Measurements from ENCODE around the gene KIF1B. TPM values are rescaled to one million over a fixed set of nuclear protein-coding genes. Genes with fewer than 3 reads are reported as not detected.
"Not testable (repeated sequence)": the region's sequence is repeated elsewhere in the genome, so short reads cannot be mapped to it uniquely, and the experiment has no call there.

The KIF1B gene
- total and polyA plus RNA-seq, 2 donors from 2014 or later = 8.0 to 46.4 TPM

GRCh38 chr1:10374442-10374860, 164.1 kb downstream of the KIF1B start:
- H3K27ac ChIP-seq (ENCODE audit: low read depth in 2 of 2, low read length in 2 of 2) = no peak overlapping the region
- no peak for DNase-seq
- intact Hi-C loops (cut with DNase I) = loop anchor here (10.0 kb wide), 1 partner anchor 50 kb away; no protein-coding TSS in a partner anchor
- H3K27me3 ChIP-seq (ENCODE audit: control insufficient read depth, insufficient read depth, low read length) = no peaks in the 10 kb centered on the region
- no peak overlapping the region for H3K4me3 ChIP-seq (ENCODE audit: low read length in 3 of 3)
- FAIRE-seq = no peak
- no peaks in the 10 kb centered on the region for H3K4me1 ChIP-seq (ENCODE audit: control insufficient read depth in 2 of 3, insufficient read depth in 2 of 3, low read depth in 1 of 3, low read length in 3 of 3)
- no peak for TF ChIP-seq CTCF (IDR thresholded peaks at IDR 0.05; ENCODE audit: borderline replicate concordance, extremely low read depth, insufficient read depth)
- H3K9ac ChIP-seq (ENCODE audit: low read length in 3 of 3) = no peak overlapping the region
- no peaks in the 10 kb centered on the region for H3K9me3 ChIP-seq (ENCODE audit: control insufficient read depth in 2 of 3, insufficient read depth in 1 of 3, low read length in 3 of 3)
- peaks cover 6 to 54% (median 32%) of the 10 kb centered on the region in 3 donors for H3K36me3 ChIP-seq (ENCODE audit: control insufficient read depth in 2 of 3, insufficient read depth in 3 of 3, low read length in 3 of 3)

GRCh38 chr1:10377365-10378029, 167.1 kb downstream of the KIF1B start:
- FAIRE-seq; H3K4me3 ChIP-seq (ENCODE audit: low read length in 3 of 3); H3K27ac ChIP-seq (ENCODE audit: low read depth in 2 of 2, low read length in 2 of 2); H3K9me3 ChIP-seq (ENCODE audit: control insufficient read depth in 2 of 3, insufficient read depth in 1 of 3, low read length in 3 of 3); H3K27me3 ChIP-seq (ENCODE audit: control insufficient read depth, insufficient read depth, low read length); H3K9ac ChIP-seq (ENCODE audit: low read length in 3 of 3); H3K4me1 ChIP-seq (ENCODE audit: control insufficient read depth in 2 of 3, insufficient read depth in 2 of 3, low read depth in 1 of 3, low read length in 3 of 3): not testable (repeated sequence)
- DNase-seq = peak; percentile 50 to 83 (median 70)
- peaks cover 2 to 37% (median 26%) of the 10 kb centered on the region in 3 donors for H3K36me3 ChIP-seq (ENCODE audit: control insufficient read depth in 2 of 3, insufficient read depth in 3 of 3, low read length in 3 of 3)
- peak; percentile 70 for TF ChIP-seq CTCF (IDR thresholded peaks at IDR 0.05; ENCODE audit: borderline replicate concordance, extremely low read depth, insufficient read depth)
- intact Hi-C loops (cut with DNase I) = loop anchor here (10.0 kb wide), 1 partner anchor 47 kb away; no protein-coding TSS in a partner anchor

GRCh38 chr1:10378081-10378841, 167.9 kb downstream of the KIF1B start:
- Histone ChIP-seq H3K9ac (ENCODE audit: low read length in 3 of 3) (no peak overlapping the region), H3K4me3 (ENCODE audit: low read length in 3 of 3) (no peak overlapping the region), H3K27ac (ENCODE audit: low read depth in 2 of 2, low read length in 2 of 2) (no peak overlapping the region), H3K9me3 (ENCODE audit: control insufficient read depth in 2 of 3, insufficient read depth in 1 of 3, low read length in 3 of 3) (no peaks in the 10 kb centered on the region), H3K27me3 (ENCODE audit: control insufficient read depth, insufficient read depth, low read length) (no peaks in the 10 kb centered on the region), H3K4me1 (ENCODE audit: control insufficient read depth in 2 of 3, insufficient read depth in 2 of 3, low read depth in 1 of 3, low read length in 3 of 3) (no peaks in the 10 kb centered on the region), H3K36me3 (ENCODE audit: control insufficient read depth in 2 of 3, insufficient read depth in 3 of 3, low read length in 3 of 3) (peaks cover 2 to 37% (median 26%) of the 10 kb centered on the region in 3 donors)
- TF ChIP-seq CTCF (IDR thresholded peaks at IDR 0.05; ENCODE audit: borderline replicate concordance, extremely low read depth, insufficient read depth) = no peak
- no peak for FAIRE-seq
- peak in 1 of 5 donors; percentile 78 for DNase-seq
- intact Hi-C loops (cut with DNase I) = loop anchor here (10.0 kb wide), 1 partner anchor 47 kb away; no protein-coding TSS in a partner anchor
